Measurements from ENCODE around the gene SOX3.
A peak's percentile ranks its signal among the peaks of the same experiment; 100 is the strongest.

Gene SOX3

DNA sequence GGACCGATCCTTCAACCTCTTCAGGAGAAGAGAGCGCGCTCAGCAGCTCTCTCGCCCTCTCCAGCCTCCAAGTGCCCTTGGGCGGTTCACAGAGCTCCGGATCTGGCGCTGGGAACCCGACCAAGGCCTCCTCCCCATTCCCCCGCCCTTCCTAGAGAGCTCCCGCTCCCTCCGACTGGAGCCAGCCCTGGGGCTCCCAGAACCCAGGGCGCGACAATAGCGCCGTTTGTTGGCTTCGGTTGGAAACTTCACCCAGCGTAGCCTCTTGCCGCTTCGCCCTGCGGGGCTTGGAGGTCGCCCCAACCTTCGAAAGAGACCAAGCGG lies 3.1 kb upstream of the SOX3 start:
- Histone ChIP-seq H3K36me3 (ENCODE audit: control insufficient read depth, insufficient read depth, low read length) (no peaks in the 10 kb centered on the region), H3K4me3 (ENCODE audit: low read depth, low read length) (peak overlapping the region; percentile 69), H3K27ac (ENCODE audit: low read depth, low read length) (no peak overlapping the region), H3K9me3 (ENCODE audit: control insufficient read depth, insufficient read depth, low read depth, low read length) (no peaks in the 10 kb centered on the region), H3K4me1 (ENCODE audit: control insufficient read depth, insufficient read depth, low read length) (peaks cover 33% of the 10 kb centered on the region), H3K9ac (ENCODE audit: low read length) (peak overlapping the region; percentile 74), H3K27me3 (ENCODE audit: control insufficient read depth, insufficient read depth, low read length) (peaks cover 94% of the 10 kb centered on the region)

DNA sequence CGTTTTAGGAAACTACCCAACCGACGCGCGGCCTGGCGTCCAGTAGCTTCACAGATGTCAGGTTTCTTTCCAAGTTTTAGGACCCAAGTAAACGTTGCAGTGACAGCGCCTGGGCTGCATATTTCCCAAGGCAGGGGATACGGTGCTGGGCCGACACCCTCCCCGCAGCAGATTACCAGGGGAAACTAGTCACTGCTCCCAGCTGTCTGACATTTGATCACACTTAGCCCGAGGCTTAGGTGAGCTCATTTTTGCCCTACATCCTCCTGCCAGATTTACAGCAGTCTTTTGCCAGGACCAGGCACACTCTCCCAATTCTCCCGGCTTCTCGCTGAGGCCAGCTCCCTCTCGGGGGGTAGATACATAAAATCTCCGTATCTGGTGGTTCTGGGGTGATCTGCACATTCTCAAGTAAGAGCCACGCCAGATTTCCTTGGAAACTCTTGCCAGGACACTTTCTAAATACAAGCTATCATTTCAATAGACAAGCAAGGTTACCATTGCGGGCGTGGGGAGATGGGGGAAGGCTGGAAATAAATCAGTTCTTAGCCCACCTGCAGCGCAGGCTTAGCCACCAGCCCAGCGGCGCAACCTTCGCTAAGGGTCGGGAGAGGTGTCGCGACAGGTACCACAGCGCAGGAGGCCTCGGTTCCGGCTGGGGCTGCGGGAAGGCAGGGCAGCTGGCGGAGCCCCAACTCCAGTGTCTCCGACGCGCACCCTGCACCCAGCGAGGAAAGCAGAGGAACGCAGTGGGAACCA lies 2.5 kb upstream of the SOX3 start:
- H3K4me1 ChIP-seq (ENCODE audit: control insufficient read depth, insufficient read depth, low read length) = peaks cover 33% of the 10 kb centered on the region
- H3K4me3 ChIP-seq (ENCODE audit: low read depth, low read length) = peak overlapping the region; percentile 69
- no peak overlapping the region for H3K27ac ChIP-seq (ENCODE audit: low read depth, low read length)
- peaks cover 99% of the 10 kb centered on the region for H3K27me3 ChIP-seq (ENCODE audit: control insufficient read depth, insufficient read depth, low read length)
- no peaks in the 10 kb centered on the region for H3K9me3 ChIP-seq (ENCODE audit: control insufficient read depth, insufficient read depth, low read depth, low read length)
- H3K9ac ChIP-seq (ENCODE audit: low read length) = peak overlapping the region; percentile 74
- no peaks in the 10 kb centered on the region for H3K36me3 ChIP-seq (ENCODE audit: control insufficient read depth, insufficient read depth, low read length)

DNA sequence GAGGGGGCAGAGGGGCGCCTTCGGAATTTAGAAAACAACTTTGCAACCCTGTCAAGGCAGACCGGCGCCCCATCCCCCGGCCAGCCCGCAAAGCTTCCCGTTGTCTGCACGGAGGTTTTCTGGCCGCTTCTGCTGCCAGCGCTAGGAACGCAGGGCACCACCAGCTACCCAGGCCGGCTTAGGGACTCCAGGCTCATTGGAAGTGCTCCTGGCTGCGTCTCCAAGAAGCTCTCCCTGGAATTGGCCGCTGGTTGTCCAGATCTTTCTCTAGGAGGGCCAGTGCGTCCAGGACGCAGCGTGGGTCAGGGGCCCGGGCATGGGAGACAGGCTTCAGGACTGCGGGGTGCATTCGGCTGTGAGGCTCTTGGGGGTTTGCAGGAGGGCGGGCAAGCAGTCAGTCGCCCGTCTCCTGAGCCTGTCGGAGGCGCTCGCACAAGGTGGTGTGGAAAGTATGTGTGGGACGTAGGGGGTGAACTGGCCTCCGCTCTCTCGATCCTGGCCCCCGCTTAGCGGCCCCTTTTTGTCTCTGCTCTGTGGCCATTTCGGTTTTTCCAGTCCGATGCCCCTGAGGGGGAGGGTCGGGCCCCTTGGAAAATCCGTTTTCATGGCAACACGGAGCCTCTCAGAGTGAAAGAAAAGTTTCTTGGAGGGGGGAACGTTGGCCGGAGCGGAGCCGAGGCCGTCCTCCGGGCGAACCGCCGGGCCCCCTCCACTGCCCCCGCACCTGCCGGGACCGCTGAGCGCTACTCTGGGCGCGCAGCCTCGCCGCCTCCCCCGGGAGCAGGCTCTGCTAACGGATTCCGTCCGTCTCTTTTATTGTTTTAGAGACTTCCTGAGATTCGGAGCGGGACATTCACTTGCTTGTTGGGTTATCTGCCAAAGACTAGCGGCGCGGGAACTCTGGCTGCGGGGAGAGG lies 810 bp upstream of the SOX3 start:
- Histone ChIP-seq H3K9ac (ENCODE audit: low read length) (peak overlapping the region; percentile 13), H3K27ac (ENCODE audit: low read depth, low read length) (no peak overlapping the region), H3K9me3 (ENCODE audit: control insufficient read depth, insufficient read depth, low read depth, low read length) (no peaks in the 10 kb centered on the region), H3K36me3 (ENCODE audit: control insufficient read depth, insufficient read depth, low read length) (no peaks in the 10 kb centered on the region), H3K4me3 (ENCODE audit: low read depth, low read length) (peak overlapping the region; percentile 69), H3K4me1 (ENCODE audit: control insufficient read depth, insufficient read depth, low read length) (peaks cover 39% of the 10 kb centered on the region), H3K27me3 (ENCODE audit: control insufficient read depth, insufficient read depth, low read length) (peaks cover 99% of the 10 kb centered on the region)

DNA sequence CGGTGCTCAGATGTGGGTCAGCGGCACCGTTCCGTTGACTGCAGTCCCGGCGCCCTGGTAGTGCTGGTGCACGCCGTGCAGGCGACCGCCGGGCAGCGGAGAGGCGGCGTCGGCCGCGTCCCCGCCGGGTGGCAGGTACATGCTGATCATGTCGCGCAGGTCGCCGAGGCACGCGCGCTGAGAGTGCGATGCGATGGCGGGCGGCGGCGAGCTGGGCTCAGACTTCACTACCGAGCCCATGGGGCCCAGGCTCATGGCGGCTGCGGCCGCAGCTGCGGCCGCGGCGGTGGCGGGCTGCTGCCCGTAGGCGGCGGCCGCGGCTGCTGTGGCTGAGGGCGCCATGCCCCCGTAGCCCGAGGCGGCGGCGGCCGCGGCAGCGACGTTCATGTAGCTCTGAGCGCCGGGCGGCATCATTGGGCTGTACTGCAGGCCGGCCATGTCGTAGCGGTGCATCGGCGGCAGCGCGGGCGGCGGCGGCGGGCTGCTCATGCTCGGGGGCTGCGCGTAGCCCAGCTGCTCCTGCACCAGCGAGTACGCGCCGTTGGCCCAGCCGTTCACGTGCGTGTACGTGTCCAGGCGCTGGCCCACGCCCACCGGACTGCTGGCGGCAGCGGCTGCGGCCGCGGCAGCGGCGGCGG lies 1.0 kb downstream of the SOX3 start:
- Histone ChIP-seq H3K36me3 (ENCODE audit: control insufficient read depth, insufficient read depth, low read length) (no peaks in the 10 kb centered on the region), H3K27ac (ENCODE audit: low read depth, low read length) (no peak overlapping the region), H3K9me3 (ENCODE audit: control insufficient read depth, insufficient read depth, low read depth, low read length) (no peaks in the 10 kb centered on the region), H3K9ac (ENCODE audit: low read length) (peak overlapping the region; percentile 70), H3K4me1 (ENCODE audit: control insufficient read depth, insufficient read depth, low read length) (peaks cover 34% of the 10 kb centered on the region), H3K27me3 (ENCODE audit: control insufficient read depth, insufficient read depth, low read length) (peaks cover 99% of the 10 kb centered on the region), H3K4me3 (ENCODE audit: low read depth, low read length) (peak overlapping the region; percentile 69)

DNA sequence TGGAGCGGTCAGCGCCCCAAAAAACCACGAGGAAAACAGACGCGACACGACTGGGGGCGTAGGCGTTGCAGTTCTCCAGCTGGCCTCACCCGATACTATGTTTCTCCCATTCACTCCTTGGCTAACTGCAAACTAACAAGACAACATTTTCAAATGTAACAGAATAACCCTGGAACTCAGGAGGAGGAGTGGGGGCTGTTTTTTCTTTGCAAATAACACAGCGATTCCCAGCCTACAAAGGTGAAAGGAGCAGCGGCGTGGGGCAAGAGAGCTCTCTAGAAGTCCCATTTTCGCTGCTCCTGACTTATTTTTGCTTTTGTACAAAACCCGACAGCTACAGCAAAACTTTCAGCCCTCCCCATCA lies 1.6 kb downstream of the SOX3 start:
- Histone ChIP-seq H3K4me1 (ENCODE audit: control insufficient read depth, insufficient read depth, low read length) (peaks cover 32% of the 10 kb centered on the region), H3K9ac (ENCODE audit: low read length) (peak overlapping the region; percentile 56), H3K36me3 (ENCODE audit: control insufficient read depth, insufficient read depth, low read length) (no peaks in the 10 kb centered on the region), H3K9me3 (ENCODE audit: control insufficient read depth, insufficient read depth, low read depth, low read length) (no peaks in the 10 kb centered on the region), H3K27me3 (ENCODE audit: control insufficient read depth, insufficient read depth, low read length) (peaks cover 99% of the 10 kb centered on the region), H3K4me3 (ENCODE audit: low read depth, low read length) (peak overlapping the region; percentile 69), H3K27ac (ENCODE audit: low read depth, low read length) (no peak overlapping the region)

DNA sequence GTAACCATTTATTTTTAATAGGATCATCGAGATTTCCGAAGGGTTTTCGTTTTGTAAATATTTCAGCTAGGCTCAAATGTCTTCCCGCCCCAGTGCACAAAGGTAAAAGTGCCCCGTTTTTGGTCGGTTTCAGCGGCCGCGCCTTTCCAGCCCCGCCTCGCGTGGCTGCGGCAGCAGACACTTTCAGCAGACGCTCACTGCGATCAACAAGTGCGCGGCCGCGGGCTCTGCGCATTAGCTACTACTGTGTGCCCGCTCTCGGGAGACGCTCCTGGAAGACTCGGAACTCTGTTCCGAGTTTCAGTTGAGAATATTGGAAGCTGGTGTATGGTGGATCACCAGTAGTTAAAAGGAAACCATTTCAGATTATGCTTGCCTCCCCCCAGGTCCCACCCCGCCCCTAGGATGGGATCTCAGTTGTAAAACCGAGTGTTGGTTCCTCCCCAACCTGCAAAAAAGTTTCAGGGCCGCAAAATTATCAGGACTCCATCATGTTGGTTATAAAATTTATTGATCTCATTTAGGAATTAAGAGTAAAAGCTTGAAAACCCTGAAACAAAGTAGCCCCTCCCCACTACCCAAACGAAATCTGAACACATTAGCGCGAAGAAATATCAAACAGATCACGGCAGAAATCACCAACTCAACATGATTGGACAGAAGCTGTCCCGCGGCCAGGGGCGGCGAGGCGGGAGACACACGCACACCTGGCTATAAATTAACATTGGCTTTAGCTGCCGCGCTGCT lies 2.2 kb downstream of the SOX3 start:
- H3K27ac ChIP-seq (ENCODE audit: low read depth, low read length) = no peak overlapping the region
- H3K27me3 ChIP-seq (ENCODE audit: control insufficient read depth, insufficient read depth, low read length) = peaks cover 99% of the 10 kb centered on the region
- peaks cover 30% of the 10 kb centered on the region for H3K4me1 ChIP-seq (ENCODE audit: control insufficient read depth, insufficient read depth, low read length)
- peak overlapping the region; percentile 69 for H3K4me3 ChIP-seq (ENCODE audit: low read depth, low read length)
- no peaks in the 10 kb centered on the region for H3K36me3 ChIP-seq (ENCODE audit: control insufficient read depth, insufficient read depth, low read length)
- no peaks in the 10 kb centered on the region for H3K9me3 ChIP-seq (ENCODE audit: control insufficient read depth, insufficient read depth, low read depth, low read length)
- peak overlapping the region; percentile 56 for H3K9ac ChIP-seq (ENCODE audit: low read length)

DNA sequence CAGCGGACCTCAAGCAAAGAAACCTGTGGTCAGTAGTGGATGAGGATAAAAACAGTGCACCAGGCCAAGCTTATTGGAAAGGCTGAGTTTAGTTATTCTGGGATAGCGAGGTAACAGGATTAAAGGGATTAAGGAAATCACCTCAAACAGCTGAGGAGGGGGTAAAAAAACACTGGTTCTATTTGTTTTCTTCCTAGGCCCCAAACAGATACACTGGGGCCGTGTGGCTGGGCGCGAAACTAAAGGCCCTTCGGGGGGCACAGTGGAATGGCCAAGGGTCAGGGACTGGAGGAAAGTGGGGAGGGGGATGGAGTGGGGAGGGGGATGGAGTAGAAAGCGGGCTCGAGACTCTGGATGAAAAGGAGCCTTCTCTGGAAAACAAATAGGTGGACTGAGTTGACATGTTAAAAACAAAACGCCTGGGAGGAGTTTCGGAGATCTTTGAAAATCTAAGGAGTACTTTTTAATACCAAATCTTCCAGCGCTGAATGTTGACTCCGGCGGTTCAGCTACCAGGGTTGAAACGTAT lies 2.9 kb downstream of the SOX3 start:
- H3K27ac ChIP-seq (ENCODE audit: low read depth, low read length) = no peak overlapping the region
- peaks cover 24% of the 10 kb centered on the region for H3K4me1 ChIP-seq (ENCODE audit: control insufficient read depth, insufficient read depth, low read length)
- no peaks in the 10 kb centered on the region for H3K36me3 ChIP-seq (ENCODE audit: control insufficient read depth, insufficient read depth, low read length)
- no peak overlapping the region for H3K9ac ChIP-seq (ENCODE audit: low read length)
- peaks cover 92% of the 10 kb centered on the region for H3K27me3 ChIP-seq (ENCODE audit: control insufficient read depth, insufficient read depth, low read length)
- peak overlapping the region; percentile 69 for H3K4me3 ChIP-seq (ENCODE audit: low read depth, low read length)
- H3K9me3 ChIP-seq (ENCODE audit: control insufficient read depth, insufficient read depth, low read depth, low read length) = no peaks in the 10 kb centered on the region

DNA sequence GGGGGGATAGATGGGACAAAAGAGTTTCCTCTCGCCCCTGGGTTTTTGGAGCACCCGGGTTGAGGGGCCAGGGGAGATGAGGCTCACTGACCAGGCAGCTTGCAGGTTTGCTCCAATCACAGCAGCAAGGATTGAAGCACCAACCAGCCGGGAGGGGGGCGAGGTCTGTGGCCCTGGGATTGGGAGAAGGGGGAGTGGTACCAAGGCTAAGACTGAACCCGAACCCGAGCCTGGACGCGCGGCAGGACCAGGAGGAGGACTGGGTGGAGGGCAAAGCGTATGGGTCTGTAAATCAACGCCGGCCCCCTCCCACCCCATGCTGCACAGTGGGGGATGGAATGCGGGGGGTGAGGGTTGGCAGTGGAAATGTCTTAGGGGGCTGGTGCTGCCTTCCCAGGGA lies 3.5 kb downstream of the SOX3 start:
- H3K4me3 ChIP-seq (ENCODE audit: low read depth, low read length) = peak overlapping the region; percentile 56
- peaks cover 88% of the 10 kb centered on the region for H3K27me3 ChIP-seq (ENCODE audit: control insufficient read depth, insufficient read depth, low read length)
- no peaks in the 10 kb centered on the region for H3K36me3 ChIP-seq (ENCODE audit: control insufficient read depth, insufficient read depth, low read length)
- H3K9ac ChIP-seq (ENCODE audit: low read length) = peak overlapping the region; percentile 38
- H3K9me3 ChIP-seq (ENCODE audit: control insufficient read depth, insufficient read depth, low read depth, low read length) = no peaks in the 10 kb centered on the region
- no peak overlapping the region for H3K27ac ChIP-seq (ENCODE audit: low read depth, low read length)
- H3K4me1 ChIP-seq (ENCODE audit: control insufficient read depth, insufficient read depth, low read length) = peaks cover 19% of the 10 kb centered on the region

DNA sequence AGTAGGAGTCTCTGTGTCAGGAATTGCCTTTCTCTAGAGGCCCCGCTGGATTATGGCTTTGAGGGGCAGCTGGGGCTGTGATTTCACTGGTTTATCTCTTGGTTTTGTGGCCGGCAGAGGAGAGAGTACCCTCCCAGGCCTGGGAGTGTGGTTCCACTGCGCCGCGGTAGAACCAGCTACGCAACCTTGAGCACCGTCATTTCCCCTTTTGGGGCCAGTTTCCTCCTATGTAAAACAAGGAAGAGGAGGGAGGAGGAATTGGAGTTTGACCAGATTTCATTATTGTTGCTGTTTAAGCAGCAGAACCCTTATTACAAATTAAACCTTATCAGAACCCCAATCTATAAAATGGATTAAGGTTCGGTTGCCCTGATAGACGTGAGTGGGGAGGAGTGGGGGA lies 4.4 kb downstream of the SOX3 start:
- Histone ChIP-seq H3K9me3 (ENCODE audit: control insufficient read depth, insufficient read depth, low read depth, low read length) (no peaks in the 10 kb centered on the region), H3K27ac (ENCODE audit: low read depth, low read length) (no peak overlapping the region), H3K4me1 (ENCODE audit: control insufficient read depth, insufficient read depth, low read length) (peaks cover 15% of the 10 kb centered on the region), H3K36me3 (ENCODE audit: control insufficient read depth, insufficient read depth, low read length) (no peaks in the 10 kb centered on the region), H3K4me3 (ENCODE audit: low read depth, low read length) (peak overlapping the region; percentile 14; the same call in 1 of the 2 replicates), H3K9ac (ENCODE audit: low read length) (no peak overlapping the region), H3K27me3 (ENCODE audit: control insufficient read depth, insufficient read depth, low read length) (peaks cover 82% of the 10 kb centered on the region)

DNA sequence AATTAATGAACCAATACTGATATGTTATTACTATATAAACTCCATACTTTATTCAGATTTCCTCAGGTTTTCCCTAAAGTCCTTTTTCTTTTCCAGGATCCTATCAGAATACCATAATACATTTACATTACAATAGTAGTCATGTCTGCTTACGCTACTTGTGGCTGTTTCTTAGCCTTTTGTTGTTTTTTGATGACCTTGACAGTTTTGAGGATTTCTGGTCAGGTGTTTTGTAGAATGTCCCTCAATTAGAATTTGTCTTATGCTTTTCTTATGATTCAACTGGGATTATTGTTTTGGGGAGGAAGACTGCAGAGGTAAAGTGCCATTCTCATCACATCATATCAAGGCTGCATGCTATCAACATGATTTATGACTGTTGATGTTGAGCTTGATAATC lies 9.1 kb downstream of the SOX3 start:
- Histone ChIP-seq H3K9me3 (ENCODE audit: control insufficient read depth, insufficient read depth, low read depth, low read length) (no peaks in the 10 kb centered on the region), H3K27me3 (ENCODE audit: control insufficient read depth, insufficient read depth, low read length) (peaks cover 44% of the 10 kb centered on the region), H3K9ac (ENCODE audit: low read length) (no peak overlapping the region), H3K27ac (ENCODE audit: low read depth, low read length) (no peak overlapping the region), H3K36me3 (ENCODE audit: control insufficient read depth, insufficient read depth, low read length) (no peaks in the 10 kb centered on the region), H3K4me3 (ENCODE audit: low read depth, low read length) (no peak overlapping the region), H3K4me1 (ENCODE audit: control insufficient read depth, insufficient read depth, low read length) (peaks cover 9% of the 10 kb centered on the region; the same call in 1 of the 2 replicates)
